Measurements from ENCODE around the gene TOP2A.

DNA sequence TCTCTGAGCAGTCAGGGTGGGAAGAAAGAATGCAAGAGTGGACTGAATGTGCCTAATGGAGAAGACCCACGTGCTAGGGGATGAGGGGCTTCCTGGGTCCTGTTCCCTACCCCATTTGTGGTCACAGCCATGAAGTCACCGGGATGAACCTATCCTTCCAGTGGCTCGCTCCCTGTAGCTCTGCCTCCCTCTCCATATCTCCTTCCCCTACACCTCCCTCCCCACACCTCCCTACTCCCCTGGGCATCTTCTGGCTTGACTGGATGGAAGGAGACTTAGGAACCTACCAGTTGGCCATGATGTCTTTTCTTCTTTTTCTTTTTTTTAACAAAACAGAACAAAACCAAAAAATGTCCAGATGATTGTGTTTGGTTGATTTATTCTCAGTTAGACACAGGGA, 39.7 kb upstream of the TOP2A start:
- no peak for TF ChIP-seq POLR2AphosphoS5 (IDR thresholded peaks at IDR 0.05)
- TF ChIP-seq, protein P1, sequence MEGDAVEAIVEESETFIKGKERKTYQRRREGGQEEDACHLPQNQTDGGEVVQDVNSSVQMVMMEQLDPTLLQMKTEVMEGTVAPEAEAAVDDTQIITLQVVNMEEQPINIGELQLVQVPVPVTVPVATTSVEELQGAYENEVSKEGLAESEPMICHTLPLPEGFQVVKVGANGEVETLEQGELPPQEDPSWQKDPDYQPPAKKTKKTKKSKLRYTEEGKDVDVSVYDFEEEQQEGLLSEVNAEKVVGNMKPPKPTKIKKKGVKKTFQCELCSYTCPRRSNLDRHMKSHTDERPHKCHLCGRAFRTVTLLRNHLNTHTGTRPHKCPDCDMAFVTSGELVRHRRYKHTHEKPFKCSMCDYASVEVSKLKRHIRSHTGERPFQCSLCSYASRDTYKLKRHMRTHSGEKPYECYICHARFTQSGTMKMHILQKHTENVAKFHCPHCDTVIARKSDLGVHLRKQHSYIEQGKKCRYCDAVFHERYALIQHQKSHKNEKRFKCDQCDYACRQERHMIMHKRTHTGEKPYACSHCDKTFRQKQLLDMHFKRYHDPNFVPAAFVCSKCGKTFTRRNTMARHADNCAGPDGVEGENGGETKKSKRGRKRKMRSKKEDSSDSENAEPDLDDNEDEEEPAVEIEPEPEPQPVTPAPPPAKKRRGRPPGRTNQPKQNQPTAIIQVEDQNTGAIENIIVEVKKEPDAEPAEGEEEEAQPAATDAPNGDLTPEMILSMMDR (IDR thresholded peaks at IDR 0.05; ENCODE audit: poor library complexity, severe bottlenecking): no peak

Data from neural cell (in vitro differentiated cells).